Fibroblast of mammary gland (primary cell): ENCODE results near the gene SERTM2.

ENCODE experiments used
- DNase-seq: peaks from one replicate; pipeline ENCODE4 v3.0.0-alpha.2; 2010; ENCODE audit warnings: low read depth
- H3K4me3 ChIP-seq: 2 replicates; pipeline ENCODE4 v1.5.1; 2011; ENCODE audit warnings: low read depth, mild to moderate bottlenecking, low read length, moderate library complexity; ENCODE audit not compliant: control insufficient read depth
- CTCF ChIP-seq: conservative IDR thresholded peaks from 2 replicates; pipeline ENCODE4 v1.5.1; 2011; ENCODE audit warnings: low read depth, low read length, inconsistent platforms; ENCODE audit not compliant: control insufficient read depth, insufficient read depth

The SERTM2 gene

GRCh38 chrX:111506826-111507225, 4.6 kb upstream of the SERTM2 start:
- DNase-seq: no peak
- no peak overlapping the region for H3K4me3 ChIP-seq
- TF ChIP-seq CTCF: no peak

- no peak for TF ChIP-seq CTCF
- no peak overlapping the region for H3K4me3 ChIP-seq
- DNase-seq: peak; percentile 16
These were observed 3.5 kb upstream of the SERTM2 start for GRCh38 chrX:111507933-111508332.

- DNase-seq: no peak
- H3K4me3 ChIP-seq: no peak overlapping the region
- TF ChIP-seq CTCF: no peak
These were observed 3.9 kb downstream of the SERTM2 start for GRCh38 chrX:111515298-111515697.

GRCh38 chrX:111518667-111519066, 7.2 kb downstream of the SERTM2 start:
- H3K4me3 ChIP-seq: no peak overlapping the region
- DNase-seq: no peak
- TF ChIP-seq CTCF: no peak

- peak; percentile 23 for DNase-seq
- no peak for TF ChIP-seq CTCF
- no peak overlapping the region for H3K4me3 ChIP-seq
These were observed 7.8 kb downstream of the SERTM2 start for GRCh38 chrX:111519215-111519614.

- no peak for TF ChIP-seq CTCF
These were observed 9.1 kb downstream of the SERTM2 start for GRCh38 chrX:111520506-111520905.

GRCh38 chrX:111521169-111521568, 9.7 kb downstream of the SERTM2 start:
- no peak overlapping the region for H3K4me3 ChIP-seq
- no peak for TF ChIP-seq CTCF
- DNase-seq: peak; percentile 8

More at GRCh38 chrX:111520506-111520905, 9.1 kb downstream of the SERTM2 start:
- H3K4me3 ChIP-seq: no peak overlapping the region
- no peak for DNase-seq
